PC-9 (cell line): ENCODE data around the gene MB.

ENCODE experiments used
- EZH2 ChIP-seq: fragments of 200-600 bp; sonication (generic); IDR thresholded peaks from 2 replicates; pipeline ENCODE4 v1.8.0; 2017; ENCODE audit warnings: antibody characterized with exemption, low read depth
- TF ChIP-seq, protein P1 (sequence below): fragments of 200-600 bp; sonication (generic); conservative IDR thresholded peaks from 2 replicates; pipeline ENCODE4 v1.6.1; 2017; ENCODE audit warnings: mixed run types, antibody characterized with exemption, mild to moderate bottlenecking, moderate library complexity

DNA sequence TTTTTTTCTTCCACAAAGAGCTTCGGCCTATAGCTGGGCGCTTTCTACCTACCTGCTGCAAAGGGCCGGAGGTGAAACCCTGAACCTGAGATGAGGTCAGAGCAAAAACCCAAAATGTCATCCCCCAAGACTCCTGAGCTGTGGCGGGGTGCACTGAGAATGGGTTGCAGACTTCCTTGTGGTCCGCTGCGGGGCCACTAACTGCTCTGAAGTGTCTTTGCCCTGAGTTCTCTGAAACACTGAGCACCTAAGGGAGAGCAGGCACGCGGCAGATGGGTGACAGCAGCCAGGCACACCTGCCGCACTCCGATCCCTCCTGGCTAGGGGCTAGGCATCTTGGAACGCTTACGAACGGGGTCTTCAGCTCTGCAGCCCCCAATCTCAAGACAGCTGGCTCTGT is 47.2 kb downstream of the MB start:
- TF ChIP-seq, protein P1, sequence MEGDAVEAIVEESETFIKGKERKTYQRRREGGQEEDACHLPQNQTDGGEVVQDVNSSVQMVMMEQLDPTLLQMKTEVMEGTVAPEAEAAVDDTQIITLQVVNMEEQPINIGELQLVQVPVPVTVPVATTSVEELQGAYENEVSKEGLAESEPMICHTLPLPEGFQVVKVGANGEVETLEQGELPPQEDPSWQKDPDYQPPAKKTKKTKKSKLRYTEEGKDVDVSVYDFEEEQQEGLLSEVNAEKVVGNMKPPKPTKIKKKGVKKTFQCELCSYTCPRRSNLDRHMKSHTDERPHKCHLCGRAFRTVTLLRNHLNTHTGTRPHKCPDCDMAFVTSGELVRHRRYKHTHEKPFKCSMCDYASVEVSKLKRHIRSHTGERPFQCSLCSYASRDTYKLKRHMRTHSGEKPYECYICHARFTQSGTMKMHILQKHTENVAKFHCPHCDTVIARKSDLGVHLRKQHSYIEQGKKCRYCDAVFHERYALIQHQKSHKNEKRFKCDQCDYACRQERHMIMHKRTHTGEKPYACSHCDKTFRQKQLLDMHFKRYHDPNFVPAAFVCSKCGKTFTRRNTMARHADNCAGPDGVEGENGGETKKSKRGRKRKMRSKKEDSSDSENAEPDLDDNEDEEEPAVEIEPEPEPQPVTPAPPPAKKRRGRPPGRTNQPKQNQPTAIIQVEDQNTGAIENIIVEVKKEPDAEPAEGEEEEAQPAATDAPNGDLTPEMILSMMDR: no peak
- TF ChIP-seq EZH2: no peak
